BE2C (cell line): ENCODE results near the gene HLCS.

Experiments used
- DNase-seq: peaks from one replicate; pipeline ENCODE4 v3.0.0-alpha.2; 2020
- H3K27me3 ChIP-seq: fragments of 250-450 bp; sonication (Bioruptor Pico); 2 replicates; pipeline ENCODE4 v1.5.1; 2020; ENCODE audit warnings: mild to moderate bottlenecking
- H3K36me3 ChIP-seq: fragments of 250-450 bp; sonication (Bioruptor Pico); 2 replicates; pipeline ENCODE4 v1.5.1; 2020; ENCODE audit warnings: mild to moderate bottlenecking
- H3K4me1 ChIP-seq: fragments of 250-450 bp; sonication (Bioruptor Pico); 2 replicates; pipeline ENCODE4 v1.5.1; 2020
- H3K4me3 ChIP-seq: 2 replicates; pipeline ENCODE4 v1.5.1; 2011; ENCODE audit warnings: low read depth, low read length
- H3K9me3 ChIP-seq: fragments of 250-450 bp; sonication (Bioruptor Pico); 2 replicates; pipeline ENCODE4 v1.5.1; 2020
- TF ChIP-seq, protein P1 (sequence below): IDR thresholded peaks from 2 replicates; pipeline ENCODE4 v1.5.1; 2012; ENCODE audit warnings: mild to moderate bottlenecking, low read depth, low read length

HLCS gene

DNA sequence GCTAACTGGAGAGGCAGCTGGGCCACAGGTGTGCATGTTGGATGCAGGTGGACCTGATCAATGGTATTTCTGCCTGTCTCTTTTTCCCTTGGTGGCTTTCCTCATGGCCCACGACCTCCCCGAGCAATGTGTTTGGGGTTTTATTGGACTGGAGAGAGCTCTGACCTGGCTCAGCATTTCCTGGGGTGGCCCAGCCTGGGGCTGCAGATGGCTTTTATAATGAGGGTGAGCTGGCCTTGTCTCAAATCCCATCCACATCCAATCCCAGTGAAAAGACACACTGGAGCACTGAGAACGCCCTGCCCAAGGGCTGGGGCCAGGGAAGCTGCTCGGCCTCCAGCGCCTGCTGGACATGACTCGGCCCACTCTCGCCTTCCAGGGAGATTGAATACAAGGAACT lies 223.5 kb downstream of the HLCS start:
- no peaks in the 10 kb centered on the region for H3K36me3 ChIP-seq
- H3K9me3 ChIP-seq, result no peaks in the 10 kb centered on the region
- H3K27me3 ChIP-seq, result peaks cover 2% of the 10 kb centered on the region
- H3K4me3 ChIP-seq, result no peak overlapping the region
- no peak for DNase-seq
- TF ChIP-seq, protein P1, sequence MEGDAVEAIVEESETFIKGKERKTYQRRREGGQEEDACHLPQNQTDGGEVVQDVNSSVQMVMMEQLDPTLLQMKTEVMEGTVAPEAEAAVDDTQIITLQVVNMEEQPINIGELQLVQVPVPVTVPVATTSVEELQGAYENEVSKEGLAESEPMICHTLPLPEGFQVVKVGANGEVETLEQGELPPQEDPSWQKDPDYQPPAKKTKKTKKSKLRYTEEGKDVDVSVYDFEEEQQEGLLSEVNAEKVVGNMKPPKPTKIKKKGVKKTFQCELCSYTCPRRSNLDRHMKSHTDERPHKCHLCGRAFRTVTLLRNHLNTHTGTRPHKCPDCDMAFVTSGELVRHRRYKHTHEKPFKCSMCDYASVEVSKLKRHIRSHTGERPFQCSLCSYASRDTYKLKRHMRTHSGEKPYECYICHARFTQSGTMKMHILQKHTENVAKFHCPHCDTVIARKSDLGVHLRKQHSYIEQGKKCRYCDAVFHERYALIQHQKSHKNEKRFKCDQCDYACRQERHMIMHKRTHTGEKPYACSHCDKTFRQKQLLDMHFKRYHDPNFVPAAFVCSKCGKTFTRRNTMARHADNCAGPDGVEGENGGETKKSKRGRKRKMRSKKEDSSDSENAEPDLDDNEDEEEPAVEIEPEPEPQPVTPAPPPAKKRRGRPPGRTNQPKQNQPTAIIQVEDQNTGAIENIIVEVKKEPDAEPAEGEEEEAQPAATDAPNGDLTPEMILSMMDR, result no peak
- no peaks in the 10 kb centered on the region for H3K4me1 ChIP-seq

DNA sequence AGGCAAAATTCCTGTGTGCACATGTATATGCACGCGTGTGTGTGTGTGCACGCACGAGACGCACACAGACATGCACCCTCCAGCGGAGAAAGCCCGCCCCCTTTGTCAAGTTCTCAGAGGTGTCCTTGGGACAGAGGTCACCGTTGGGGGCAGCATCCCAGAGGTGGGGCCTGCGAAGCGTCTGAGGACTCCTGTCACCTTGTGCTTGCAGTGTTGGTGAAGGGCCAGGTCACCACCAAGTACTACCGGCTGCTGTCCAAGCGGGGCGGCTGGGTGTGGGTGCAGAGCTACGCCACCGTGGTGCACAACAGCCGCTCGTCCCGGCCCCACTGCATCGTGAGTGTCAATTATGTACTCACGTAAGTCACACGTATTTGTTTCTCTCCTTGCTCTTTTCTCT lies 225.0 kb downstream of the HLCS start:
- peaks cover 4% of the 10 kb centered on the region for H3K27me3 ChIP-seq
- TF ChIP-seq, protein P1, result no peak
- H3K4me1 ChIP-seq, result no peaks in the 10 kb centered on the region
- no peaks in the 10 kb centered on the region for H3K9me3 ChIP-seq
- DNase-seq, result no peak
- H3K4me3 ChIP-seq, result no peak overlapping the region
- H3K36me3 ChIP-seq, result no peaks in the 10 kb centered on the region

DNA sequence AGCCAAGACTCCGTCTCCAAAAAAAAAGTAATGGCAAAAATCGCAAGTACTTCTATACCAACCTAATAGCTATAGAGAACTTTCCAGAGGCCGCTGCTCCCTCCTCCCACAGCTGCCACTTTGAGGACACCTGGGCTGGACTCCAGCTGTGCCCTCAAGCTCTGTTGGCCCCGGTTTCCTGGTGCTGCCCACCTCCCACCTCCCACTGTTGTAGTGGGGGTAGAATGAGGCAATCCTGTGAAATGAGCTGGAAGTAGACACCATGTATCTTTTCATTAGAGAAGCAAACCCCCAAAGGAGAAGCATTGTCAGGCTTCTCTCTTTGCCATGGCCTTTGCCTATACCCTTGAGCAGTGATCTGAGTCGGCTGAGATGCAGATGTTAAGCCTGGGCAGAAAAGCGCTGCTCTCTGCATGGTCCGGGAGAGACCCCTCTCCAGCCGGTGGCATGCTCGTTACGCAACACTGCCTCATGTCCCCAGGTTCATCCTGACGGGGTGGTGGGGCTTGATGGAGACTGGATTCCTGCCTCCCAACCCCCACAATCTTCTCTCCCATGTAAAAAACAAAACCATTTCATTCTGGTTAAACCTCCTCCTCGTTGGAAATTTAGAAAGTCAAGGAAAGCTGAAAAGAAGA lies 227.9 kb downstream of the HLCS start:
- DNase-seq, result no peak
- Histone ChIP-seq H3K27me3 (peaks cover 13% of the 10 kb centered on the region), H3K9me3 (no peaks in the 10 kb centered on the region), H3K36me3 (no peaks in the 10 kb centered on the region), H3K4me1 (no peaks in the 10 kb centered on the region), H3K4me3 (no peak overlapping the region)
- TF ChIP-seq, protein P1, result no peak

DNA sequence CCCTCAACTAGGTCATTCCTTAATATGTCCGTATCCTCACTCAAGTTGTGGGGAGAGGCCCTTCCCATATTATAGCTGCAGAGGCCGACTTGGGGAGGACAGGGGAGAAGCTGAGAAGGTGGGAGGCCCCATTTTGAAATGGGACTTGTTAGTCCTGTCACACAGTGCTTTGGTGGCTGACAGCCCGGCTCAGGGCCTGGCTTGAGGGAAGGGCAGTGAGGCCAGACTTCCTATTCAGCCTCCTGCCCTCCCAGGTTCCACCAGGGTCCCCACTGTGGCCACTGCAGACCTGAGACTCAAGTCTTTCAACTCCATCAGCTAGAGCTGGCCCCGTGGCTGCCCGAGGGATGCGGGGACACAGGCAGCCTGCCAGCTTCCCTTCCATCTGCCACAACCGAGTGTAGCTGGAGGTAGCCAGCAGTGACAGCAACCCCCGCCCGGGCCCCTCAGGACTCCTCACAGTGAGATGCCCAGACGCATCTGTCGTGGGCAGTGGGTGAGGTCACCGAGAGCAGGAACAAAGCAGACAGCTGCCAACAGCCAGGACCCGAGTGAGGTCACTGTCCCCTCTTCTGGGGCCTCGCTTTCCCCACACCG lies 230.6 kb downstream of the HLCS start:
- peaks cover 32% of the 10 kb centered on the region for H3K27me3 ChIP-seq
- no peak for DNase-seq
- no peak overlapping the region for H3K4me3 ChIP-seq
- TF ChIP-seq, protein P1, result no peak
- no peaks in the 10 kb centered on the region for H3K36me3 ChIP-seq
- no peaks in the 10 kb centered on the region for H3K4me1 ChIP-seq
- no peaks in the 10 kb centered on the region for H3K9me3 ChIP-seq

DNA sequence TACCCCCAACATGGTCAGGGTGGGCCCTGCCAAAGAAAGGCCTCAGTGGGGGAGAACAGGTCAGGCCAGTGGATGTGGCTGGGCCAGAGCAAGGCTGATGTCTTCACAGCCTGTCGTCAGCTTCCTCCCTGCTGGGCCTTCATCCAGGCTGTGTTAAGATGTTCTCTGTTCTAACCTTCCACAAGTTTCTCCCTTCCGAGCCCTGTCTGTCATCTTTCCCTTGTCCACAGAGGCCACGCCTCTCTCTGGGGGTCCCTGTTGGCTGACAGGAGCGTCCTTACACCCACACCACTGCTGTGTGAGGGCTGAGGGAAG lies 231.3 kb downstream of the HLCS start:
- no peaks in the 10 kb centered on the region for H3K9me3 ChIP-seq
- H3K27me3 ChIP-seq, result peaks cover 39% of the 10 kb centered on the region
- no peak overlapping the region for H3K4me3 ChIP-seq
- no peak for DNase-seq
- no peaks in the 10 kb centered on the region for H3K36me3 ChIP-seq
- H3K4me1 ChIP-seq, result no peaks in the 10 kb centered on the region
- TF ChIP-seq, protein P1, result no peak

DNA sequence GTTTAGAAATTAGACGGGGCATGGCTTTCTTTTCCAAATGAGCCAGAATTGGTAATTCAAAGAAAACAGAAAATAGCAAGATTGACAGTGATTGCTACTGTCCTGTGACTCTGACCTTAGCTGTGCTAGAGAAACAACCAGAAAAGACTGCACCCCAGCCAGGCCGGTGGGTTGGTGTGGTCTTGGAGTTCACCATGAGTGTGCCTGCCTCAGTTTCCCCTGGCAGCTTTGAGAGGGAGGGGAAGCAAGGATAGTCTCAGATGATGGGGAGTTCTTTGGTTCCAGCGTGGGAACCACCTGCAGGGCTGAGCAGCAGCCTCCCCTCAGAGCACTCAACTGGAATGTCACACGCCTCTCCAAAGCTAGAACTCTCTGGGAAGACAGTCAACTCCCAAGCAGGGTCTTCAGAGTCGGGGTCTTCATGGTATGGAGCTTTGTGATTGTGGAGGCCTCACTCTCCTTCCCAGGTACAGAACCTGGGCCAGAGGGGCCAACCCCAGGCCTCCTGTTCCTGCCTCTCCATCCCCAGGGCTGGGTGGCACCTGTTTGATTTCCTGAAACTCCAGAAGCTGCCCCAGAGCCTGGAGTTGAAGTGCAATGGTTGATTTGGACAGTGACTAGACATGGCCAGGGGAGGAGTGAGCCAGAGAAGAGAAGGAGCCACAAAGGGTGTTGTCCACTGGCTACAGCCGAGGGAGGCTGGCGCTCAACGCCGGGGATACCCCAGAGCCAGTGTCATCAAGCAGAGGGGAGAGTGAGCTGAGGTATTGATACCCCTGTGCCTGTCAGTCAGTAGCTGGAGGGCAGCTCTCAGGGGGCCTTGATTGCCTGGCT lies 231.9 kb downstream of the HLCS start:
- H3K9me3 ChIP-seq, result no peaks in the 10 kb centered on the region
- H3K4me1 ChIP-seq, result no peaks in the 10 kb centered on the region
- TF ChIP-seq, protein P1, result no peak
- H3K4me3 ChIP-seq, result no peak overlapping the region
- peaks cover 45% of the 10 kb centered on the region for H3K27me3 ChIP-seq
- DNase-seq, result no peak
- H3K36me3 ChIP-seq, result no peaks in the 10 kb centered on the region
